ENCODE data around the gene SMIM17.

Gene SMIM17

DNA sequence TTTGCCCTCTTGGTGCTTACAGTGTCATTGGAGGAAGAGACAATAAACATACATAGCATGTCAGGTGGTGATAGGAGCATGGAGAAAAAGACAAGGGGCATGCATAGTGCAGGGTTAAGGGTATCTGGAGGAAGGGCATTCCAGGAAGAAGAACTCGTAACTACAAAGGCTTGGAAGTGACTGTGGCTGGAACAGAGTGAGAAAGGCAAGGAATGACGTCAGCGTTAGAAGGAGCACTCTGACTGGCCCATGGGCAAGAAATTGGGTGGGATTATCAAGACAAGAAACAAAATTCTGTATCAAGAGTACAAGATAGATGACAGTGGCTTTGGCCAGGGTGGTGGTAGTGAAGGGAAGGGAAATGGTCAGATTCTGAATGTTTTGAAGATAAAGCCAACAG lies 11.2 kb downstream of the SMIM17 start:
- Histone ChIP-seq H2AFZ (ENCODE audit: low read length) (no peak overlapping the region), H3K9ac (ENCODE audit: low read length) (no peak overlapping the region), H3K4me2 (ENCODE audit: low read length) (no peak overlapping the region), H3F3A (ENCODE audit: insufficient read depth, low read length) (no peaks in the 10 kb centered on the region), H3K27ac (ENCODE audit: low read depth, low read length, poor library complexity, severe bottlenecking) (no peak overlapping the region), H3K4me1 (ENCODE audit: insufficient read depth, low read length, severe bottlenecking) (no peaks in the 10 kb centered on the region), H3K79me2 (ENCODE audit: insufficient read depth, low read length) (no peaks in the 10 kb centered on the region), H3K27me3 (ENCODE audit: insufficient read depth, low read length) (no peaks in the 10 kb centered on the region), H3K4me3 (ENCODE audit: low read depth, low read length, poor library complexity, severe bottlenecking) (no peak overlapping the region), H3K9me3 (ENCODE audit: low read length) (peaks cover 4% of the 10 kb centered on the region; the same call in 1 of the 2 replicates), H3K36me3 (ENCODE audit: insufficient read depth, low read length) (no peaks in the 10 kb centered on the region), H4K20me1 (ENCODE audit: insufficient read depth, low read length) (no peaks in the 10 kb centered on the region), H3K9me2 (ENCODE audit: low read depth, low read length) (no peaks in the 10 kb centered on the region)
- TF ChIP-seq, protein P1, sequence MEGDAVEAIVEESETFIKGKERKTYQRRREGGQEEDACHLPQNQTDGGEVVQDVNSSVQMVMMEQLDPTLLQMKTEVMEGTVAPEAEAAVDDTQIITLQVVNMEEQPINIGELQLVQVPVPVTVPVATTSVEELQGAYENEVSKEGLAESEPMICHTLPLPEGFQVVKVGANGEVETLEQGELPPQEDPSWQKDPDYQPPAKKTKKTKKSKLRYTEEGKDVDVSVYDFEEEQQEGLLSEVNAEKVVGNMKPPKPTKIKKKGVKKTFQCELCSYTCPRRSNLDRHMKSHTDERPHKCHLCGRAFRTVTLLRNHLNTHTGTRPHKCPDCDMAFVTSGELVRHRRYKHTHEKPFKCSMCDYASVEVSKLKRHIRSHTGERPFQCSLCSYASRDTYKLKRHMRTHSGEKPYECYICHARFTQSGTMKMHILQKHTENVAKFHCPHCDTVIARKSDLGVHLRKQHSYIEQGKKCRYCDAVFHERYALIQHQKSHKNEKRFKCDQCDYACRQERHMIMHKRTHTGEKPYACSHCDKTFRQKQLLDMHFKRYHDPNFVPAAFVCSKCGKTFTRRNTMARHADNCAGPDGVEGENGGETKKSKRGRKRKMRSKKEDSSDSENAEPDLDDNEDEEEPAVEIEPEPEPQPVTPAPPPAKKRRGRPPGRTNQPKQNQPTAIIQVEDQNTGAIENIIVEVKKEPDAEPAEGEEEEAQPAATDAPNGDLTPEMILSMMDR (IDR thresholded peaks at IDR 0.05; ENCODE audit: low read length) = no peak
- no peak for TF ChIP-seq EZH2 (IDR thresholded peaks at IDR 0.05; ENCODE audit: borderline replicate concordance, low read length)

DNA sequence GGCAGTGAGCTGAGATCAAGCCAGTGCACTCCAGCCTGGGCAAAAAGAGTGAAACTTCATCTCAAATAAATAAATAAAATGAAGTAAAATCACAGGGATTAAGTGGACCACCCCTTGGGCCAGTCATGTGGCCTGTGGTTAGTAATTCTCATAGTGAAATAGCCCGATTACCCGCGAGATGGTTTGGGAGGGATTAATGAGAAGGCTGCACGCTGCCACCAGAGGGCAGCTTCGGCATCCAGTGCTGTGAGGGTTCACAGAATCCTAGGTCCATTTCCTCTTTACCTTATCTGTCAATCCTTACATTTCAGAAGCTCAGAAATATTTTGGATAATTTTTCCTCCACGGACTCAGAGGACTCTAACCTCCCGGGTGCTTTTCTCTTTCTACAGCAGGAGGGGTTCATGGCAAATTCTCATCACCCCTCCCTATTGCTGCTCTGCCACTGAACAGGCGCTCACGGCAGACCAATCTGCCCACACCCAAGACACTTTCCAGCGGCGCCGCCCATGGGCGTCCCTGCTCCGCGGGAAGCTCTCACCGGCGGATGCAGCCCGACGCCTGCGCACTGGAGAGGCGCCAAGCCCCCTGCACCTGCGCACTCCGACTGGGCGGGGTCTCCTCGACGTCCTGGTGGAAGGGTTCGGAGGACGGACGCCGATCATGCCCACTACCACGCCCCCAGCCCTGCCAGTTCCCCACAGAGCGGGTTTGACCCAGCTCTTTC lies 17.6 kb downstream of the SMIM17 start:
- H3K79me2 ChIP-seq (ENCODE audit: insufficient read depth, low read length) = no peaks in the 10 kb centered on the region
- H3K9me3 ChIP-seq (ENCODE audit: low read length) = no peaks in the 10 kb centered on the region

DNA sequence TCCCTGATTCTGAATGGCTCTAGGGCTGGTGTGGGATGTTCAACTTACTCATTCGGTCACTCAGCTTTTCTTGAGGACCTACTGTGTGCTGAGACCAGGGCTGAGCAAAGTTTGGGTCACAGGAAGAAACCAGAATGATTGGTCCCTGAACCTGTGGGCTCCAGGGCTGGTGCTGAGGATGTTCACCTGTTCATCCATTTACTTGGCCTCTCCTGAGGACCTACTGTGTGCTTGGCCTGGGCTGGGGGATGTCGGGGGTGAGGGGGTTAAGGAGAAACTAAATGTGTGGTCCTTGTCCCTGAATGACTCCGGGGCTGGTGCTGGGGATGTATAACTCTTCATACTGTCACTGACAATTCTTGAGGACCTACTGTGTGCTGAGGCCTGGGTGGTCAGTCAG lies 18.3 kb downstream of the SMIM17 start:
- TF ChIP-seq EZH2 (IDR thresholded peaks at IDR 0.05; ENCODE audit: borderline replicate concordance, low read length) = no peak
- TF ChIP-seq, protein P1 (IDR thresholded peaks at IDR 0.05; ENCODE audit: low read length) = no peak
- Histone ChIP-seq H3K9me3 (ENCODE audit: low read length) (no peaks in the 10 kb centered on the region), H3K79me2 (ENCODE audit: insufficient read depth, low read length) (no peaks in the 10 kb centered on the region)

More for the DNA sequence above, 17.6 kb downstream of the SMIM17 start:
- TF ChIP-seq EZH2 (IDR thresholded peaks at IDR 0.05; ENCODE audit: borderline replicate concordance, low read length) = no peak
- TF ChIP-seq, protein P1 (IDR thresholded peaks at IDR 0.05; ENCODE audit: low read length) = 0 out of 2 replicates have a peak, but pooled peaks have one; percentile 12
- Histone ChIP-seq H3K9me2 (ENCODE audit: low read depth, low read length) (no peaks in the 10 kb centered on the region), H3K4me3 (ENCODE audit: low read depth, low read length, poor library complexity, severe bottlenecking) (no peak overlapping the region), H3K4me2 (ENCODE audit: low read length) (no peak overlapping the region), H2AFZ (ENCODE audit: low read length) (no peak overlapping the region), H3K36me3 (ENCODE audit: insufficient read depth, low read length) (no peaks in the 10 kb centered on the region), H3K9ac (ENCODE audit: low read length) (no peak overlapping the region), H4K20me1 (ENCODE audit: insufficient read depth, low read length) (no peaks in the 10 kb centered on the region), H3F3A (ENCODE audit: insufficient read depth, low read length) (no peaks in the 10 kb centered on the region), H3K27ac (ENCODE audit: low read depth, low read length, poor library complexity, severe bottlenecking) (no peak overlapping the region), H3K27me3 (ENCODE audit: insufficient read depth, low read length) (no peaks in the 10 kb centered on the region), H3K4me1 (ENCODE audit: insufficient read depth, low read length, severe bottlenecking) (no peaks in the 10 kb centered on the region)

More for the DNA sequence above, 18.3 kb downstream of the SMIM17 start:
- Histone ChIP-seq H4K20me1 (ENCODE audit: insufficient read depth, low read length) (no peaks in the 10 kb centered on the region), H3K36me3 (ENCODE audit: insufficient read depth, low read length) (no peaks in the 10 kb centered on the region), H3F3A (ENCODE audit: insufficient read depth, low read length) (no peaks in the 10 kb centered on the region), H2AFZ (ENCODE audit: low read length) (no peak overlapping the region), H3K4me3 (ENCODE audit: low read depth, low read length, poor library complexity, severe bottlenecking) (no peak overlapping the region), H3K4me2 (ENCODE audit: low read length) (no peak overlapping the region), H3K9ac (ENCODE audit: low read length) (no peak overlapping the region), H3K4me1 (ENCODE audit: insufficient read depth, low read length, severe bottlenecking) (no peaks in the 10 kb centered on the region), H3K27me3 (ENCODE audit: insufficient read depth, low read length) (no peaks in the 10 kb centered on the region), H3K27ac (ENCODE audit: low read depth, low read length, poor library complexity, severe bottlenecking) (no peak overlapping the region), H3K9me2 (ENCODE audit: low read depth, low read length) (no peaks in the 10 kb centered on the region)

All from OCI-LY1 (cell line).